Fibroblast of lung (primary cell): ENCODE results near the gene MYH2. TPM values are rescaled to one million over a fixed set of nuclear protein-coding genes. Genes with fewer than 3 reads are reported as not detected.

Source experiments
- DNase-seq, 2 donors: peaks; one replicate each; pipeline versions ENCODE4 v3.0.0 to v3.0.0-alpha.2; 2010; ENCODE audit warnings: low read depth in 2 of 2
- H2AFZ ChIP-seq: 2 replicates; pipeline ENCODE4 v1.5.1; 2012; ENCODE audit warnings: low read length, control low read depth, inconsistent platforms
- H3K27ac ChIP-seq: 2 replicates; pipeline ENCODE4 v1.5.1; 2011; ENCODE audit warnings: low read length, control low read depth; ENCODE audit not compliant: insufficient read depth
- H3K27me3 ChIP-seq: 2 replicates; pipeline ENCODE4 v1.5.1; 2011; ENCODE audit warnings: mild to moderate bottlenecking, low read length; ENCODE audit not compliant: control insufficient read depth, insufficient read depth
- H3K36me3 ChIP-seq: 2 replicates; pipeline ENCODE4 v1.5.1; 2011; ENCODE audit warnings: low read length; ENCODE audit not compliant: control insufficient read depth, insufficient read depth
- H3K4me1 ChIP-seq: 2 replicates; pipeline ENCODE4 v1.5.1; 2011; ENCODE audit warnings: low read length; ENCODE audit not compliant: control insufficient read depth, insufficient read depth; ENCODE audit errors: extremely low read depth
- H3K4me2 ChIP-seq: 2 replicates; pipeline ENCODE4 v1.5.1; 2011; ENCODE audit warnings: low read length, control low read depth; ENCODE audit not compliant: insufficient read depth; ENCODE audit errors: extremely low read depth
- H3K4me3 ChIP-seq, 4 experiments: fragments of 200-600 bp in 1 of 4; sonication (generic) in 1 of 4; replicated peaks in 1 of 4; 2 replicates each; pipeline ENCODE4 v1.5.1; 2011 to 2016; ENCODE audit warnings: low read length in 4 of 4, low read depth in 3 of 4, mild to moderate bottlenecking in 3 of 4, control low read depth in 2 of 4, inconsistent platforms in 1 of 4, mixed read lengths in 1 of 4; ENCODE audit not compliant: insufficient read depth in 1 of 4; ENCODE audit errors: control extremely low read depth in 1 of 4
- H3K79me2 ChIP-seq: 2 replicates; pipeline ENCODE4 v1.5.1; 2012; ENCODE audit warnings: mild to moderate bottlenecking, low read length, inconsistent platforms; ENCODE audit not compliant: control insufficient read depth, insufficient read depth
- H3K9ac ChIP-seq: 2 replicates; pipeline ENCODE4 v1.5.1; 2011; ENCODE audit warnings: mild to moderate bottlenecking, low read length, control low read depth; ENCODE audit not compliant: insufficient read depth
- H3K9me3 ChIP-seq: 2 replicates; pipeline ENCODE4 v1.5.1; 2012; ENCODE audit warnings: low read depth, low read length; ENCODE audit not compliant: control insufficient read depth, insufficient read depth
- H4K20me1 ChIP-seq: 2 replicates; pipeline ENCODE4 v1.5.1; 2011; ENCODE audit warnings: low read length; ENCODE audit not compliant: control insufficient read depth, insufficient read depth; ENCODE audit errors: extremely low read depth
- EZH2 ChIP-seq: IDR thresholded peaks from 2 replicates; pipeline ENCODE4 v1.5.1; 2012; ENCODE audit warnings: low read length, control low read depth, mild to moderate bottlenecking; ENCODE audit errors: missing control alignments
- polyA plus RNA-seq, 2 donors: library from polyadenylated mRNA; depleted of rRNA in 1 of 2; stranded (reverse) in 1 of 2; unstranded in 1 of 2; fragments of >200 nt; gene quantifications; 2 replicates each; pipeline ENCODE4 v1.2.1, GENCODE V29; 2011 to 2012; ENCODE audit warnings: missing spikeins in 1 of 2
- total RNA-seq: library from RNA; depleted of rRNA; stranded (reverse); fragments of >200 nt; gene quantifications from 2 replicates; pipeline ENCODE4 v1.2.1, GENCODE V29; 2014
- TF ChIP-seq, protein P1 (sequence below), 2 donors: IDR thresholded peaks in 1 of 2; conservative IDR thresholded peaks in 1 of 2; 1 replicate in 1 of 2; 2 replicates in 1 of 2; pipeline ENCODE4 v1.5.1; 2011 to 2012; ENCODE audit warnings: low read length in 2 of 2, control low read depth in 1 of 2, inconsistent platforms in 1 of 2, low read depth in 1 of 2, mild to moderate bottlenecking in 1 of 2

Gene MYH2
- total and polyA plus RNA-seq, 2 donors (not counting 1 experiment from before 2014, with no cell fraction given), result not detected

DNA sequence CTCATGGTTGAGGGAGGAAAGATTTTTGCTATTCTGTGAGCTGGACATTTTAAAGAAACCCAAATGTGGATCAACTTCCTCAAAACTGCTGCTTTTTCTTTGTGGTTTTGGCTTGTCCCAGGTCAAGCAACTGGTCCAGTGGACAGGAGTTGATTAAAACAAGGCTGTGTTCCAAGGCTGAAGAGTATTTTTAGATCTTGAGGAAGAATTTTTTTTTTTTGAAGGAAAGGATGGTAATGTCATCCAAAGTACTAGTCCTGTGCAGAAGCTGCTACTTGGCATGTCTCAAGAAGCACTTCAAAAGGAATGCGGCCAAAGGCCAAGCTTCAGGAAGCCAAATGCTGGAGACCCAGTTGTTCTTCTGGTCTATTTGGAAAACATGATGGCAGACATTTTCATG, 8.0 kb upstream of the MYH2 start:
- H3K4me1 ChIP-seq, result no peaks in the 10 kb centered on the region
- H3K4me2 ChIP-seq, result no peak overlapping the region
- H3K36me3 ChIP-seq, result no peaks in the 10 kb centered on the region
- H3K9me3 ChIP-seq, result no peaks in the 10 kb centered on the region
- H3K79me2 ChIP-seq, result no peaks in the 10 kb centered on the region
- H3K4me3 ChIP-seq, result no peak overlapping the region
- no peak overlapping the region for H3K27ac ChIP-seq
- no peak overlapping the region for H3K9ac ChIP-seq
- H2AFZ ChIP-seq, result no peak overlapping the region
- no peaks in the 10 kb centered on the region for H4K20me1 ChIP-seq
- TF ChIP-seq EZH2, result no peak
- TF ChIP-seq, protein P1, sequence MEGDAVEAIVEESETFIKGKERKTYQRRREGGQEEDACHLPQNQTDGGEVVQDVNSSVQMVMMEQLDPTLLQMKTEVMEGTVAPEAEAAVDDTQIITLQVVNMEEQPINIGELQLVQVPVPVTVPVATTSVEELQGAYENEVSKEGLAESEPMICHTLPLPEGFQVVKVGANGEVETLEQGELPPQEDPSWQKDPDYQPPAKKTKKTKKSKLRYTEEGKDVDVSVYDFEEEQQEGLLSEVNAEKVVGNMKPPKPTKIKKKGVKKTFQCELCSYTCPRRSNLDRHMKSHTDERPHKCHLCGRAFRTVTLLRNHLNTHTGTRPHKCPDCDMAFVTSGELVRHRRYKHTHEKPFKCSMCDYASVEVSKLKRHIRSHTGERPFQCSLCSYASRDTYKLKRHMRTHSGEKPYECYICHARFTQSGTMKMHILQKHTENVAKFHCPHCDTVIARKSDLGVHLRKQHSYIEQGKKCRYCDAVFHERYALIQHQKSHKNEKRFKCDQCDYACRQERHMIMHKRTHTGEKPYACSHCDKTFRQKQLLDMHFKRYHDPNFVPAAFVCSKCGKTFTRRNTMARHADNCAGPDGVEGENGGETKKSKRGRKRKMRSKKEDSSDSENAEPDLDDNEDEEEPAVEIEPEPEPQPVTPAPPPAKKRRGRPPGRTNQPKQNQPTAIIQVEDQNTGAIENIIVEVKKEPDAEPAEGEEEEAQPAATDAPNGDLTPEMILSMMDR (conservative IDR thresholded peaks at IDR 0.05 in 1 of 2, IDR thresholded peaks at IDR 0.05 in 1 of 2; ENCODE audit: low read depth in 1 of 2, low read length in 2 of 2), result no peak
- no peaks in the 10 kb centered on the region for H3K27me3 ChIP-seq
- no peak for DNase-seq

DNA sequence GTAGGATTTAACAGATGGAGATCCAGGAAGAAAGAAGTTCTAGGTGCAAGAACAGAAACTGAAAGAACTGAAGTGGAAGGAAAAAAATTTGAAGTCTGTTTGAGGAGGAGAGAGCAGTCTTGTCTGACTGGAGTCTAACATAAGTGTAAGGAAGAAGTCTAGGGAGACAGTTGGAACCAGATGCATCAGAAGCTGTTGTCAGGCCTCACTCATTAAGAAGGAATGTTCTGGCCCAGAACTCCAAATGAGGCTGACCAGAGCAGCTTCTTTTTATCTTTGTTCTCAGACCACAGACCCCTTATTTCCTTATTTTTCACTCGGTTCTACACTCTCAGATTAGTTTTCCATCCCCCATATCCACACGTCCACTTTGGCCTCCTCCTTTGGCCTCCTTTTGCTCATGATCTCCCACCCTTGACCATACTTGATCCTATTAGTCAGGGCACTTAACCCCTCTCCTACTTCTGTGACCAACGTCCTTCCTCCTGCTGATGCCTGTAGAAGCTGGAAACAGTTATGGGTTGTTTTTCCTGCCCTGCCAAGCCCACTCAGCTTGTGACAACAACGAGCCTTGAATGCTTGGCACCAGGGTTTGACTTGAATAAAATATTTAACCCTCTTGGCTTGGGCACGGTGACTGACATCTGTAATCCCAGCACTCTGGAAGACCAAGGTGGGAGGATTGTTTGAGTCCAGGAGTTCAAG, 7.0 kb upstream of the MYH2 start:
- Histone ChIP-seq H2AFZ (no peak overlapping the region), H3K9me3 (no peaks in the 10 kb centered on the region), H3K4me1 (no peaks in the 10 kb centered on the region), H3K27me3 (no peaks in the 10 kb centered on the region), H3K36me3 (no peaks in the 10 kb centered on the region), H3K4me3 (no peak overlapping the region), H4K20me1 (no peaks in the 10 kb centered on the region), H3K79me2 (no peaks in the 10 kb centered on the region), H3K4me2 (no peak overlapping the region), H3K27ac (no peak overlapping the region), H3K9ac (no peak overlapping the region)
- DNase-seq, result no peak
- no peak for TF ChIP-seq EZH2
- TF ChIP-seq, protein P1 (conservative IDR thresholded peaks at IDR 0.05 in 1 of 2, IDR thresholded peaks at IDR 0.05 in 1 of 2; ENCODE audit: low read depth in 1 of 2, low read length in 2 of 2), result no peak

DNA sequence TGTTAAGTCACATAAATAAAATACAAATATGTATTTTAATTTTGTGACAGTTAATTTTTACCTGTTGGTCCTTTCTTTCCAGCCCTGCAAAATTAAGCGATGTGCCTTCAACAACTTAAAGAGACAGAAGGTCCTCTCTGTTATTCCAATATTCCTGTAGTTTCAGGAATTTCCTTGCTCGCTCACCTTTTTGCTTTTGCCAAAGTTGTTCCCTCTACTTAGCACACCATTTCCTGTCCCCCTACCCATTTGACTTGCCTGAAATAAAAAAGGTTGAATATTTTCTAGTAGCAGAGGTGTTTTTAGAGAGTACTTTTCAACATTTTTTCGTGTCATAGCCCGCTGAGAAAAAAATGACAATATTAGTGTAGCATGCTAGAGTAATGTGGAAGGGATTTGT, 556 bp upstream of the MYH2 start:
- H3K4me2 ChIP-seq, result no peak overlapping the region
- H3K36me3 ChIP-seq, result no peaks in the 10 kb centered on the region
- no peak overlapping the region for H3K9ac ChIP-seq
- no peaks in the 10 kb centered on the region for H3K4me1 ChIP-seq
- DNase-seq, result no peak
- no peaks in the 10 kb centered on the region for H3K9me3 ChIP-seq
- H3K4me3 ChIP-seq, result no peak overlapping the region
- no peaks in the 10 kb centered on the region for H4K20me1 ChIP-seq
- H3K27ac ChIP-seq, result no peak overlapping the region
- no peaks in the 10 kb centered on the region for H3K27me3 ChIP-seq
- no peak overlapping the region for H2AFZ ChIP-seq
- H3K79me2 ChIP-seq, result no peaks in the 10 kb centered on the region
- TF ChIP-seq EZH2, result no peak
- TF ChIP-seq, protein P1 (conservative IDR thresholded peaks at IDR 0.05 in 1 of 2, IDR thresholded peaks at IDR 0.05 in 1 of 2; ENCODE audit: low read depth in 1 of 2, low read length in 2 of 2), result no peak
